ENCODE data around the gene ARHGAP19.

DNA sequence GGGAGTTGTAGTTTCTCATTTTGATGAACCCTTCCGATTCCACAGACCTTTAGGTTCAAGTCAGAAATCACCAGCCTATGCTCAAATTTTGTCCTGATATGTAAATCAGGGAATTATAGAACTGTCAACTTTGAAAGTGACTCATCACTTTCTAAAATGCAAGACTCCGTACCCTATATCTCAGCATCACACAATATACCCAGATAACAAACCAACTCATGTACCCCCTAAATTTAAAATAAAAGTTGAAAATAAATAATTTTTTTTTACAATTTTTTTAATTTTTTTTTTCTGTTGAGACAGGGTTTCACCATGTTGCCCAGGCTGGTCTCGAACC is 393 bp upstream of the ARHGAP19 start:
- TF ChIP-seq, protein P1, sequence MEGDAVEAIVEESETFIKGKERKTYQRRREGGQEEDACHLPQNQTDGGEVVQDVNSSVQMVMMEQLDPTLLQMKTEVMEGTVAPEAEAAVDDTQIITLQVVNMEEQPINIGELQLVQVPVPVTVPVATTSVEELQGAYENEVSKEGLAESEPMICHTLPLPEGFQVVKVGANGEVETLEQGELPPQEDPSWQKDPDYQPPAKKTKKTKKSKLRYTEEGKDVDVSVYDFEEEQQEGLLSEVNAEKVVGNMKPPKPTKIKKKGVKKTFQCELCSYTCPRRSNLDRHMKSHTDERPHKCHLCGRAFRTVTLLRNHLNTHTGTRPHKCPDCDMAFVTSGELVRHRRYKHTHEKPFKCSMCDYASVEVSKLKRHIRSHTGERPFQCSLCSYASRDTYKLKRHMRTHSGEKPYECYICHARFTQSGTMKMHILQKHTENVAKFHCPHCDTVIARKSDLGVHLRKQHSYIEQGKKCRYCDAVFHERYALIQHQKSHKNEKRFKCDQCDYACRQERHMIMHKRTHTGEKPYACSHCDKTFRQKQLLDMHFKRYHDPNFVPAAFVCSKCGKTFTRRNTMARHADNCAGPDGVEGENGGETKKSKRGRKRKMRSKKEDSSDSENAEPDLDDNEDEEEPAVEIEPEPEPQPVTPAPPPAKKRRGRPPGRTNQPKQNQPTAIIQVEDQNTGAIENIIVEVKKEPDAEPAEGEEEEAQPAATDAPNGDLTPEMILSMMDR (conservative IDR thresholded peaks at IDR 0.05; ENCODE audit: low read depth, low read length) = no peak
- TF ChIP-seq EZH2 (IDR thresholded peaks at IDR 0.05; ENCODE audit: borderline replicate concordance, low read depth, low read length, poor library complexity, severe bottlenecking) = no peak

Data from A673 (cell line).